ENCODE results near the gene DCUN1D1. TPM values are rescaled to one million over a fixed set of nuclear protein-coding genes. Genes with fewer than 3 reads are reported as not detected.

Gene DCUN1D1
- total RNA-seq, 1 donor from 2014 or later = 37.1 TPM

DNA sequence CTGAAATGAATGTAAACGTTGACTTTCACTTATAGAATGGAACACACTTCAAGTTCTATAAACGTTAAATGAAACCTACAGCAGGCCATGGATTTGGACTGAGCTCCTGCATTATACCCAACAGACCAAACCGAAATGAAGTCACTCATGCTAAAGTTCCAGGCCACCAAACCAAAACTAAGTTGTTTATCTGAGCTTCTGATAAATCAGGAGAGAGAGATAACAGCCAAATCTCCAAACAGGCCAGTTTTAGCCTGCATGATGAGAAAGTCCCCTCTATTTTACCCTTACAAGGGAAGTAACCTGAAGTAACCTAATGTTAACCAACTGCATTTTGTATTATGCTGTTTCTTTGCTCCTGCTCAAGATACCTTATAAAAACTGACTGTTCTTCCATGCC is 44.5 kb downstream of the DCUN1D1 start:
- ATAC-seq = no peak

DNA sequence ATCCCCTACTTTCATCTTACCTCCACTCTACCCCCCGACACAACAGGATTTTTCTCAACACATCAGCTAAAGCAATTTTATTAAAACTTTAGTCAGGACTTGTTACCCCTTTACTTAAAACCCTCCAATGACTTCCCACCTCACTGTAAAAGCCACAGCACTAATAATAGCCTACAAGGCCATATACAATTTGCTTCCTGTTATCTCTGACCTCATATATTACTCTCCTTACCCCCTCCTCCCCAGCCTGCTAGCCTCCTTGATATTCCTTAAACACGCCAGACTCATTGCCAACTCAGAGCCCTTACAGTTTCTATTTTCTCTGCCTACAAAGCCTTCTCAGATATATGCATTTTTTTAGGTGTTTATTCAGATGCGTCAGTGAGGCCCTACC is 54.4 kb downstream of the DCUN1D1 start:
- ATAC-seq = peak; percentile 19

- peak; percentile 91 for ATAC-seq
Observed at GRCh38 chr3:182925330-182925943, 54.9 kb downstream of the DCUN1D1 start.

DNA sequence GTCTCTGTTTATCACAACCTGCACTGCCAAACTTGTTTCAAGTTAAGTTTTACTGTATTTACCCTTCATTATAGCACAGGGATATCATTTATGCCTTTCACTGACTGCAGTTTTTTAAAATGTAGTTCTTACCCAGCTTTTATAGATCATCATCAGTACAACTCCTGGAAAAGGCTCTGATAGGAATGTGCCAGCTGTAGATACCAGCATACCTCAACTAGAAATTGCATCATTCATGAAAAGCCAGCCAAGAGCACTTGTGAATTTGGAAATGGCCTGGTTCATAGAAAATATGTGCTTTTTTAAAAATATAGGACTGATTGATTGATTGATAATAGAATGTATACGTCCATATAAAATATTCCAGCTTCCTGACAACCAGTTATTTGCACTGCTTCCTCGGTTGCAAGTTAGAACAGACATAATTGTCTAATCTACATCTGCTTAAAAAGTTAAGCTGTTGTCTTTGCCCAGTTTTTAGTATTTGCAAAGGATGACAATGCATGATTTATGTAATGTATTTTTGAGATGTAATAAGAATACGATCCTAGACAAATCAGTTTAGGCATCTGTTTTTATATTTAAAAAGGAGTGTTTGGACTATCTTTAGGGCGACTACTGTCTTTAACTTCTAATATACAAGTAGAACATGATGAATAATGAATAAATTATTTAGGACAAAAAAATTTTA is 58.5 kb downstream of the DCUN1D1 start:
- no peak for ATAC-seq

DNA sequence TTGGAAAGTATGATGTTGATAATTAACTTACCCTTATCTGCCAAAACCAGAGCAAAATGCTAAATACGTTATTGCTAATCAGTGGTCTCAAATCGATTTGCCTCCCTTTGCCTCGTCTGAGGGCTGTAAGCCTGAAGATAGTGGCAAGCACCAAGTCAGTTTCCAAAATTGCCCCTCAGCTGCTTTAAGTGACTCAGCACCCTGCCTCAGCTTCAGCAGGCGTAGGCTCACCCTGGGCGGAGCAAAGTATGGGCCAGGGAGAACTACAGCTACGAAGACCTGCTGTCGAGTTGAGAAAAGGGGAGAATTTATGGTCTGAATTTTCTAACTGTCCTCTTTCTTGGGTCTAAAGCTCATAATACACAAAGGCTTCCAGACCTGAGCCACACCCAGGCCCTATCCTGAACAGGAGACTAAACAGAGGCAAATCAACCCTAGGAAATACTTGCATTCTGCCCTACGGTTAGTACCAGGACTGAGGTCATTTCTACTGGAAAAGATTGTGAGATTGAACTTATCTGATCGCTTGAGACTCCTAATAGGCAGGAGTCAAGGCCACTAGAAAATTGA is 59.7 kb downstream of the DCUN1D1 start:
- peak; percentile 27 for ATAC-seq

- no peak for ATAC-seq
Observed at GRCh38 chr3:182919866-182920357, 60.4 kb downstream of the DCUN1D1 start.

DNA sequence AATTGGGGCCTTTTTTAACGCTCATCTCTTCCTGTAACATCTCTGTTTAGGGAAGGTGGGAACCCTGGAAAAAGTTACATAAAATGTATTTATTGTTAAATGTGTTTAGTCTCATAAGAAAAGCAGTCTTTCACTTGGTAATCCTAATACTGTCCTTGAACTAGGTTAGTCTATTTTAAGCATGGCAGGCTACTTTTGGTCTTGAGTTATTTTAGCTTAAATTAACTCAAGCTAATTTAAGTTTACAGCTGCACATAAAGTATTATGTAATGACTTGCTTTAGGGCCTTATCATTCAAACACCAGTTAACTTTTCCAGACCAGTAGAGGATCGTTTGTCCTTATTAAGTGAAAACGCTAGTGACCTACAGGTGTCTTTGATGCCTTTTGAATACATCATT is 63.2 kb downstream of the DCUN1D1 start:
- ATAC-seq = no peak

- no peak for ATAC-seq
Observed at GRCh38 chr3:182914341-182914740, 66.0 kb downstream of the DCUN1D1 start.

DNA sequence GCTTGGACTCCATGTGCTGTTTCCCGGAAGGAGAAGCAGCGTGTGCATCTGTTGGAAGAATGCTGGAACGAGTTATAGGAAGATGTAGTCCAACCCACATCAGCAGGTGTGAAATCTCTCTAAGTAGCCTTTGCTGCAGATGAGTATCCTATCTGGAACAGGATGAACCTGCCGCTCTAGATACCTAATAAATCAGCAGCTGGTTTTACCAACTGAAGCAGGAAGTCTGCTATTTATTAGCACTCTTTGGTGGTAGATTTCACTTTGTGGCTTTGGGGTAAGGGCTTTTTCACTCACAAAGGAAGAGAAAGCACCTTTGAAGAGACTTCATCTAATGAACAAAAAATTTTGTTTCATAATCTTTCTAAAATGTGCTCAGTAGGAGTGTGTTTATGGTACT is 66.4 kb downstream of the DCUN1D1 start:
- peak; percentile 83 for ATAC-seq

DNA sequence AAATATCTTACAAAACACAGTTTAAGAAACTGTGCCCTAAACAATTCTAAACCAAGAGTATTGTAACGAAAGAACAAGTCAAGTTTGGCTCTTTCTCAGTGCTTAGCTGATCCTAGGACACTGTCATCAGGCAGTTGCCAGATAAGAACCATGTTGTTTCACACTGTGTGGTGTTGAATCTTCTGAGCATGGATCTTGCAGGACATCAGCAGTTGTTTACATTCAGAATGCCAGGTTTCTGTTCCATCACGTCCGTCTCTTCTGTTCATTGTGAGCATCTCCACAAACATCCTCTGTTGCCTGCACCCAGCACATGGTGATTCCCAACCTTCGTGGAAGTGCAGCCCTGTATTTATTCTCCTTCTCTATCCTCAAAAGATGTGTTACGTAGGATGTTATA is 67.9 kb downstream of the DCUN1D1 start:
- no peak for ATAC-seq

DNA sequence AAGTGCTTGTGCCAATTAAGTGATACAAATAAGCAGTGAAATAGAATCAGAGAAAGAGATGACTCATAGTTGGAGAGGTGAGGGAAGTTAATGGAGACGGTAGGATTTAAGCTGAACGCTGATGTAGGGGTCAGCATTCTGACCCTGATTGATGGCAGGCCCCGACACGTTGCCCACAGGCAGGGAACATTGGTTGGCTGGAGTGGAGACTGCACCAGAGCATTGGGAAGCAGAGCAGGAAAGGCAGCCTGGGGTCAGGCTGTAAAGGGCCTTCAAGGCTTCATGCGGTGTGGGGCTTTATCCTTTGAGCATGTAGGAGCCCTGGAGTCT is 68.6 kb downstream of the DCUN1D1 start:
- ATAC-seq = peak; percentile 51

- no peak for ATAC-seq
Observed at GRCh38 chr3:182910936-182911781, 69.2 kb downstream of the DCUN1D1 start.

GRCh38 chr3:182909318-182910040 is 70.9 kb downstream of the DCUN1D1 start:
- ATAC-seq = no peak

- ATAC-seq = no peak
Observed at GRCh38 chr3:182908471-182908870, 71.9 kb downstream of the DCUN1D1 start.

- no peak for ATAC-seq
Observed at GRCh38 chr3:182906036-182906435, 74.3 kb downstream of the DCUN1D1 start.

DNA sequence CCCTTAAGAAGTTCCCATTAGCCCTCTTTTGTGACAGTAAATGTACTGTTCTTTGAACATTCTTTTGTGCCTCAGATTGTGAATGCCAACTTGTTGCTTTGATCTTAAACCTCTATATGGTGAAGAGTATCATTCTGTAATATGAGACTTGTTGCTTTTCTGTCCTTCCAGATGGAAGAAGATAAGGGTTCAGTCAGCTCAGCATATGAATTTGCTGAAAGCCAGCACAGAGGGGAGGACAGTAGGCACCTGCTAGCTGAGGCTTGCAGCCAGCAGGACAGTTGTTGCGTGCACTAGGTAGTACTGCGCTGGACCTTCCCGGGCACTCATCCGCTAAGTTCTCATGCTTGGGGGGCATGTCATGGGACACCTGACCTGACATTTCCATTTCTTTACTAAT is 74.7 kb downstream of the DCUN1D1 start:
- no peak for ATAC-seq

DNA sequence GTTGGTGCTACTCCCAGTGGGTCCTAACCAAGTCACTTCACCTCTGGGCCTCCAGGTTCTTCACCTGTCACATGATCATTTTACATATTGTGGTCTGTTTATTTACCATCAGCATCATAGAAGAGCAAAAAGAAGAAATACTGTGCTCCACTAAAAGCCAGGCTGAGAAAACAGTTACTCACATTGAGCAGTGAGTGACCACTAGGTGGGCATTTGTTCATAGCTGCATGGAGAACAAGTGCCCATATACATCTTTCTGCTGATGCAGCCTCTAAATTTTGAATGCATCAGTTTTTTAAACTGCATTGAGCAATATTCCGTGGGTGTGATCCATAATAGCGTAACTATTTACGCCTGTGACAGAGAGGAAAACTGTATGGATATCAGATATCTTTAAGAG is 76.2 kb downstream of the DCUN1D1 start:
- ATAC-seq = no peak

GRCh38 chr3:182902236-182902635 is 78.1 kb downstream of the DCUN1D1 start:
- ATAC-seq = no peak

DNA sequence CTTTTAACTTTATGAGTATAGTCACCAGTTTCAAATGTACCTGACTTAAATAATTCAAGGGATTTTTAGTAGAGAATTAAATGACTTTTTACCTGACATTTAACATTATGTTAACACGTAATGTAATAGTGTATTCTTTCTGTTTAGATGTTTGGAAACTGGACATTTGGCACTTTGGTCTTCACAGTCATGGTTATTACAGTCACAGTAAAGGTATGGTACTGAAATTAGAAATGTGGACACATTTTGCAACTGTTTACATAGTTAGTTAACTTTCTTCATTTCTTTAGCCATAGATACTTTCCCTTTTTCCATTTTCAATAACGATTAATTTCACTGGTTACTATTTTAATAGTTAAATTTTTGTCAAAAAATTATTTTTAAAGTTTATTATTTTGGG is 83.8 kb downstream of the DCUN1D1 start:
- ATAC-seq = no peak

DNA sequence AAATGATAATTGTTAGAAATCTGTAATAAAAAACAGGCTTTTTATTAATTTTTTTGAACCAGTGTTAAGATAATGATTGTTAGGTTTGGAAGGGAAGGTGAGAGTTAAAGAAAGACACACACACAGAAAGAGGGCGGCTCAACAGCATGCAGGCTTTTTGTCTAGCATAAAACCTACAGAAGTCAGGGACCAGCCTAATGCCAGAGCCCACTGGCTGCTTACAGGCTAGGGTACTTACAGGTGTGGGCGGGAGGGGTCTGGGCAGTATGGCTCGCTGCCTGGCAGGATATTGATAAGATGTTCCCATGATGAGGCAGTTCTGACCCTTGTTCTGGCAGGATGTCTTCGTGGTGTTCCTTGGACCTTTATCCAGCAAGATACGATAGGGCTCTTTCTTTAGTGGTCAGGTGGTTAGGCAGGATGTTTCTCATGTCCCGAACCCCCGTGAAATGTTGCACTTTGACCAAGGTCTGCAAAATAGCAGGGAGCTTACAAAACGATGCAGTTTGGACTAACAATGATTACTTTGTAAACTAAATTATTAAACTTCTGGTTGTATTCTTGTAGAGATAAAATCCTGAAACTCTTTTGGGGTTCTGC is 84.7 kb downstream of the DCUN1D1 start:
- no peak for ATAC-seq

DNA sequence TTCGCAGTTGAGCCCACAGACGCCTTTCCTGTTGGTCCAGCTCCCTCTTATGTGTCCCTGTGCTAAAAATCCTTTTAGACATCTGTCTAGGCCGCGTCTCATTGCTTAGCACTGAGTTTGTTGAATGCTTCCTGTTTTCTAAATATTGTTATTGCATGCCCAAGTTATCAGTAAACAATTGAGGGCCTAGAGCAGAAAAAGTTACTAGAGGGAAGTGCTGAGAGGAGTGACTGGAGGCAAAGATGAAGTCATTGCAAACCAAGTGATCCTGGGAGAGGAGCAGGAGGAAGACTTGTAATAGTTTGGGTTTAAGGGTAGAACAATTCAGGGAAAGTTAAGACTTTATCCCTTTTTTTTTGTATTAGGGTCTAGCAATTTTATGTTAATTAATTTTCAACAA is 88.1 kb downstream of the DCUN1D1 start:
- no peak for ATAC-seq

DNA sequence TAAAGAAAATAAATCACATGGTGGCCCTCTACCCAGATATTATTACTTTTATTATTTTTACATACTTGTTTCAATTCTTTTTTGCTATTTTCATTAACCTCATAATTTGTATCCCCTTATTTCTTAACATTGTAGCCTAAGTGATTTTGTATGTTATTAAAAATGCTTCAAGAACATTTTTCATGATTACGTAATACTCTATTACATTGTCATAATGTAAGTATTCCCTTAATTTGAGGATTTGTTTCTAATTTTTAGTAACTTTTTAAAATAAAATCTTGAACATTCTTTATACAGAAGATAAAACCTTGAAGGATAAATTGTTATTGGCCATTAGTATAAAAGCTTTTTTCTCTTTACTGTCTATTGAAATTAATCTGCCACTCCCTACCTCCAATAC is 89.0 kb downstream of the DCUN1D1 start:
- ATAC-seq = no peak
